ENCODE results near the gene NCCRP1. TPM values are rescaled to one million over a fixed set of nuclear protein-coding genes. Genes with fewer than 3 reads are reported as not detected.

NCCRP1 gene
- 1.1 to 2.1 TPM (median 1.7 TPM) in 5 replicates for total RNA-seq (2022; extraction: Qiagen RNA extraction)

GRCh38 chr19:39196860-39197562 lies at the start of gene NCCRP1:
NCCRP1 (plus strand) TSS chr19:39196964; CDS start chr19:39196983, 19 bp downstream.

GRCh38 chr19:39203372-39204341 lies 6.9 kb downstream of the NCCRP1 start, which contains the start of gene SYCN:
SYCN (minus strand) TSS chr19:39204263; CDS start chr19:39204254, 9 bp downstream.

GRCh38 chr19:39244410-39245100 lies 47.8 kb downstream of the NCCRP1 start, which contains the start of gene IFNL3:
IFNL3 (minus strand) TSS chr19:39245006; CDS start chr19:39244967, 39 bp downstream.

GRCh38 chr19:39248806-39249205 lies 52.0 kb downstream of the NCCRP1 start, which contains the start of gene IFNL4:
IFNL4 (minus strand) TSS chr19:39248856.

Other genes with a start within 250 kb of the NCCRP1 start
- 66.9 to 93.7 TPM (median 87.1 TPM) in 5 replicates for gene FBXO17, start 221.2 kb upstream of the NCCRP1 start, total RNA-seq (2022; extraction: Qiagen RNA extraction)
- 4.0 to 5.8 TPM (median 5.2 TPM) in 5 replicates for gene FBXO27, start 164.4 kb upstream of the NCCRP1 start, total RNA-seq (2022; extraction: Qiagen RNA extraction)
- gene ACP7, start 112.6 kb upstream of the NCCRP1 start, total RNA-seq (2022; extraction: Qiagen RNA extraction): 0.12 to 0.22 TPM (median 0.14 TPM) in 5 replicates
- 93.1 to 128 TPM (median 124 TPM) in 5 replicates for gene PAK4, start 71.2 kb upstream of the NCCRP1 start, total RNA-seq (2022; extraction: Qiagen RNA extraction)
- gene SYCN, start 7.3 kb downstream of the NCCRP1 start, total RNA-seq (2022; extraction: Qiagen RNA extraction): not detected in 5 replicates
- not detected in 5 replicates for gene IFNL3, start 48.0 kb downstream of the NCCRP1 start, total RNA-seq (2022; extraction: Qiagen RNA extraction)
- not detected in 5 replicates for gene IFNL4, start 51.9 kb downstream of the NCCRP1 start, total RNA-seq (2022; extraction: Qiagen RNA extraction)
- 0.12 TPM in 1 of 5 replicates, not detected in the others for gene IFNL2, start 71.4 kb downstream of the NCCRP1 start, total RNA-seq (2022; extraction: Qiagen RNA extraction)
- 0.15 to 0.42 TPM (median 0.32 TPM) in 4 of 5 replicates, not detected in the other for gene IFNL1, start 99.4 kb downstream of the NCCRP1 start, total RNA-seq (2022; extraction: Qiagen RNA extraction)
- 7.9 to 13.4 TPM (median 12.3 TPM) in 5 replicates for gene LRFN1, start 123.9 kb downstream of the NCCRP1 start, total RNA-seq (2022; extraction: Qiagen RNA extraction)
- 0.21 to 0.48 TPM (median 0.39 TPM) in 4 of 5 replicates, not detected in the other for gene GMFG, start 139.1 kb downstream of the NCCRP1 start, total RNA-seq (2022; extraction: Qiagen RNA extraction)
- 121 to 183 TPM (median 177 TPM) in 5 replicates for gene SAMD4B, start 145.5 kb downstream of the NCCRP1 start, total RNA-seq (2022; extraction: Qiagen RNA extraction)
- gene PAF1, start 194.1 kb downstream of the NCCRP1 start, total RNA-seq (2022; extraction: Qiagen RNA extraction): 69.8 to 73.4 TPM (median 72.4 TPM) in 5 replicates
- gene MED29, start 194.4 kb downstream of the NCCRP1 start, total RNA-seq (2022; extraction: Qiagen RNA extraction): 61.9 to 70.6 TPM (median 65.2 TPM) in 5 replicates
- 65.6 to 124 TPM (median 101 TPM) in 5 replicates for gene ZFP36, start 209.9 kb downstream of the NCCRP1 start, total RNA-seq (2022; extraction: Qiagen RNA extraction)
- gene PLEKHG2, start 215.7 kb downstream of the NCCRP1 start, total RNA-seq (2022; extraction: Qiagen RNA extraction): 44.3 to 72.0 TPM (median 62.7 TPM) in 5 replicates
- gene RPS16, start 239.0 kb downstream of the NCCRP1 start, total RNA-seq (2022; extraction: Qiagen RNA extraction): 6,027 to 7,937 TPM (median 7,455 TPM) in 5 replicates
- gene SUPT5H, start 248.6 kb downstream of the NCCRP1 start, total RNA-seq (2022; extraction: Qiagen RNA extraction): 176 to 203 TPM (median 194 TPM) in 5 replicates